C4-2B (cell line): ENCODE results near the gene ZFP36L1.

Source experiments
- CTCF ChIP-seq: fragments of 450-650 bp; conservative IDR thresholded peaks from 2 replicates; pipeline ENCODE4 v1.5.1; 2017; ENCODE audit warnings: mild to moderate bottlenecking
- ZFX ChIP-seq: fragments of 450-650 bp; IDR thresholded peaks from 2 replicates; pipeline ENCODE4 v1.6.1; 2017

GRCh38 chr14:68814238-68814538 is 21.3 kb upstream of the ZFP36L1 start:
- TF ChIP-seq CTCF = no peak
- no peak for TF ChIP-seq ZFX
